ENCODE data around the gene PPFIA3.
A peak's percentile ranks its signal among the peaks of the same experiment; 100 is the strongest.

The PPFIA3 gene

GRCh38 chr19:49110567-49110966 lies 8.8 kb upstream of the PPFIA3 start:
- Histone ChIP-seq H3K27ac (ENCODE audit: low read depth, low read length, poor library complexity, severe bottlenecking) (no peak overlapping the region), H3K9me3 (ENCODE audit: low read length) (no peaks in the 10 kb centered on the region), H2AFZ (ENCODE audit: low read length) (no peak overlapping the region), H4K20me1 (ENCODE audit: insufficient read depth, low read length) (no peaks in the 10 kb centered on the region), H3K36me3 (ENCODE audit: insufficient read depth, low read length) (peaks cover 42% of the 10 kb centered on the region), H3F3A (ENCODE audit: insufficient read depth, low read length) (peaks cover 7% of the 10 kb centered on the region; the same call in 1 of the 2 replicates), H3K79me2 (ENCODE audit: insufficient read depth, low read length) (no peaks in the 10 kb centered on the region), H3K4me3 (ENCODE audit: low read depth, low read length, poor library complexity, severe bottlenecking) (no peak overlapping the region), H3K9ac (ENCODE audit: low read length) (no peak overlapping the region), H3K4me2 (ENCODE audit: low read length) (no peak overlapping the region), H3K9me2 (ENCODE audit: low read depth, low read length) (no peaks in the 10 kb centered on the region), H3K4me1 (ENCODE audit: insufficient read depth, low read length, severe bottlenecking) (peaks cover 10% of the 10 kb centered on the region), H3K27me3 (ENCODE audit: insufficient read depth, low read length) (no peaks in the 10 kb centered on the region)
- TF ChIP-seq, protein P1, sequence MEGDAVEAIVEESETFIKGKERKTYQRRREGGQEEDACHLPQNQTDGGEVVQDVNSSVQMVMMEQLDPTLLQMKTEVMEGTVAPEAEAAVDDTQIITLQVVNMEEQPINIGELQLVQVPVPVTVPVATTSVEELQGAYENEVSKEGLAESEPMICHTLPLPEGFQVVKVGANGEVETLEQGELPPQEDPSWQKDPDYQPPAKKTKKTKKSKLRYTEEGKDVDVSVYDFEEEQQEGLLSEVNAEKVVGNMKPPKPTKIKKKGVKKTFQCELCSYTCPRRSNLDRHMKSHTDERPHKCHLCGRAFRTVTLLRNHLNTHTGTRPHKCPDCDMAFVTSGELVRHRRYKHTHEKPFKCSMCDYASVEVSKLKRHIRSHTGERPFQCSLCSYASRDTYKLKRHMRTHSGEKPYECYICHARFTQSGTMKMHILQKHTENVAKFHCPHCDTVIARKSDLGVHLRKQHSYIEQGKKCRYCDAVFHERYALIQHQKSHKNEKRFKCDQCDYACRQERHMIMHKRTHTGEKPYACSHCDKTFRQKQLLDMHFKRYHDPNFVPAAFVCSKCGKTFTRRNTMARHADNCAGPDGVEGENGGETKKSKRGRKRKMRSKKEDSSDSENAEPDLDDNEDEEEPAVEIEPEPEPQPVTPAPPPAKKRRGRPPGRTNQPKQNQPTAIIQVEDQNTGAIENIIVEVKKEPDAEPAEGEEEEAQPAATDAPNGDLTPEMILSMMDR (IDR thresholded peaks at IDR 0.05; ENCODE audit: low read length): no peak
- TF ChIP-seq EZH2 (IDR thresholded peaks at IDR 0.05; ENCODE audit: borderline replicate concordance, low read length): no peak

- H3K27ac ChIP-seq (ENCODE audit: low read depth, low read length, poor library complexity, severe bottlenecking): no peak overlapping the region
- H3K36me3 ChIP-seq (ENCODE audit: insufficient read depth, low read length): peaks cover 34% of the 10 kb centered on the region
- H3K9me3 ChIP-seq (ENCODE audit: low read length): no peaks in the 10 kb centered on the region
- H3K27me3 ChIP-seq (ENCODE audit: insufficient read depth, low read length): no peaks in the 10 kb centered on the region
- no peak overlapping the region for H3K4me2 ChIP-seq (ENCODE audit: low read length)
- no peaks in the 10 kb centered on the region for H3K9me2 ChIP-seq (ENCODE audit: low read depth, low read length)
- H3K79me2 ChIP-seq (ENCODE audit: insufficient read depth, low read length): no peaks in the 10 kb centered on the region
- H2AFZ ChIP-seq (ENCODE audit: low read length): no peak overlapping the region
- no peak for TF ChIP-seq EZH2 (IDR thresholded peaks at IDR 0.05; ENCODE audit: borderline replicate concordance, low read length)
- TF ChIP-seq, protein P1 (IDR thresholded peaks at IDR 0.05; ENCODE audit: low read length): no peak
- no peaks in the 10 kb centered on the region for H4K20me1 ChIP-seq (ENCODE audit: insufficient read depth, low read length)
- no peak overlapping the region for H3K4me3 ChIP-seq (ENCODE audit: low read depth, low read length, poor library complexity, severe bottlenecking)
- H3F3A ChIP-seq (ENCODE audit: insufficient read depth, low read length): 0 out of 2 replicates have a peak, but pooled peaks cover 4% of the 10 kb centered on the region
- H3K9ac ChIP-seq (ENCODE audit: low read length): no peak overlapping the region
- peaks cover 10% of the 10 kb centered on the region for H3K4me1 ChIP-seq (ENCODE audit: insufficient read depth, low read length, severe bottlenecking)
These were observed 7.9 kb upstream of the PPFIA3 start for GRCh38 chr19:49111218-49111998.

DNA sequence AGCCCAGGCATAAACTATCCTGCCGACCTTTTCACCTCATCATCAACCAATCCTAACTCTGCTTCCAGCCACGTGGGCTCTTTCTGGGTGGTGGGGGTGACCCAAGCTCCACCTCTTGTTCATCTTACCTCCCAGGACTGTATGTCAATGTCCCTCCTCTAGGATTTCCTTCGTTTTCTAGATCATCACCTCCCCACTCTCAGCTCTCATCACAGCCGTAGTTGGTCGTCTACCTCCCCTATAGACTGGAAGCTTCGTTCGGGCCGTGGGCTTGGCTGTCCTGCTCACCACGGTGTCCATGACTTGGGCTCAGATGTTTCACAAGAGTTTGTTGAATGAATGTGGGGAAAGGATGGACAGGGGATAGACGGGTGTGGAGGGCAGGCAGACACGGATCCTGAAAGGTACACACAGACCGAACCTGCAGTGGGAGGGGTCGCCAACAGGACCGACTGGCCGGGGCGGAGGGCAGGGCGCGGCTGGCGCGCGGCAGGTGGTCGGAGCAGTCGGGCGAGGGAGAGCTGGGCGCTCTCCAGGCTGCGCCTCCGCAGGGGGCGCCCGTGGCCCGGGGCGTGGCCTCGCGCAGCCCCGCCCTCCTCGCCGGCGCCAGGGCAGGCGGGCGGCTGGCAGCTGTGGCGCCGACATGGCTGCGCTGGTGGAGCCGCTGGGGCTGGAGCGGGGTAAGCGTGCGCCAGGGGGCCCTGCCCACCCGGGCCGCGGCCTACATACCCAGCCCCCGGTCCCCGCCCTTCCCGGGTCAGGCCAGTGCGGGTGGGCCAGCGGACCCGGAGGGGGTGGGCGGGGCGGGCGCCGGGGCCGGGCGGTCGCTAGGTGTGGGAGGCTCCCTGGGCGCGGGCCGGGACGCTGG lies 5.3 kb upstream of the PPFIA3 start, which contains the start of gene LIN7B:
TSS of gene LIN7B (plus strand) at position 609 of the 868 bp plus-strand sequence. CDS start at position 644, 35 bp downstream.
- Histone ChIP-seq H3K4me3 (ENCODE audit: low read depth, low read length, poor library complexity, severe bottlenecking) (peak within 1 kb of the TSS; percentile 65), H3K4me1 (ENCODE audit: insufficient read depth, low read length, severe bottlenecking) (peaks cover 21% of the 10 kb centered on the region), H3K79me2 (ENCODE audit: insufficient read depth, low read length) (no peaks in the 10 kb centered on the region), H3K36me3 (ENCODE audit: insufficient read depth, low read length) (peaks cover 8% of the 10 kb centered on the region; the same call in 1 of the 2 replicates), H2AFZ (ENCODE audit: low read length) (no peak within 1 kb of the TSS), H3K9ac (ENCODE audit: low read length) (peak within 1 kb of the TSS; percentile 53; the same call in 1 of the 2 replicates), H3K9me2 (ENCODE audit: low read depth, low read length) (no peaks in the 10 kb centered on the region), H4K20me1 (ENCODE audit: insufficient read depth, low read length) (no peaks in the 10 kb centered on the region), H3K27me3 (ENCODE audit: insufficient read depth, low read length) (no peaks in the 10 kb centered on the region), H3K4me2 (ENCODE audit: low read length) (peak within 1 kb of the TSS; percentile 85), H3K9me3 (ENCODE audit: low read length) (no peaks in the 10 kb centered on the region), H3F3A (ENCODE audit: insufficient read depth, low read length) (0 out of 2 replicates have a peak, but pooled peaks cover 4% of the 10 kb centered on the region), H3K27ac (ENCODE audit: low read depth, low read length, poor library complexity, severe bottlenecking) (no peak within 1 kb of the TSS)
- no peak for TF ChIP-seq EZH2 (IDR thresholded peaks at IDR 0.05; ENCODE audit: borderline replicate concordance, low read length)
- TF ChIP-seq, protein P1 (IDR thresholded peaks at IDR 0.05; ENCODE audit: low read length): peak; percentile 49
